HG03439 (cell line): ENCODE data around the gene SUPV3L1.

Experiments used
- ATAC-seq: cut with Tn5 transposase; IDR thresholded peaks from one replicate; pipeline ENCODE4 v1.9.1; 2021; ENCODE audit warnings: mild to moderate bottlenecking, moderate library complexity; ENCODE audit not compliant: unreplicated experiment

Gene SUPV3L1

DNA sequence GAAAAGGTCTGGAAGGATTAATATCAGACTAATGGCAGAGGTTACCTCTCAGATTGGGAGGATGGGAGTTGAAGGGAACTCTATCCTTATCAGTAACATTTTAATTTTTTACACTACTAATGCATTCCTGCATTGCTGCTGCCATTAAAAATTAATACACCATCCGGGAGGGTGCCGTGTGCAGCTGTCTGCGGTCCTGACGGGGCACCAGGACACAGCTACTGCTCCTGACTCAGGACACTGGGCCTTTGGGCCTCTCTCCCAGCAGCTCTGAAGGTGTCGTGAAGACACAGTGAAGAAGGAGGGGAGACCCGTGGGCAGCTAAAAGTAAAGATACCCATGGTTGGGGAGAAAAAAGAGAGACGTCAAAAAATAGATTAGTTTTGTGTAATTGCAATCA, 74.8 kb downstream of the SUPV3L1 start:
- ATAC-seq, result no peak
